ENCODE results near the gene PSD2.

Gene PSD2

DNA sequence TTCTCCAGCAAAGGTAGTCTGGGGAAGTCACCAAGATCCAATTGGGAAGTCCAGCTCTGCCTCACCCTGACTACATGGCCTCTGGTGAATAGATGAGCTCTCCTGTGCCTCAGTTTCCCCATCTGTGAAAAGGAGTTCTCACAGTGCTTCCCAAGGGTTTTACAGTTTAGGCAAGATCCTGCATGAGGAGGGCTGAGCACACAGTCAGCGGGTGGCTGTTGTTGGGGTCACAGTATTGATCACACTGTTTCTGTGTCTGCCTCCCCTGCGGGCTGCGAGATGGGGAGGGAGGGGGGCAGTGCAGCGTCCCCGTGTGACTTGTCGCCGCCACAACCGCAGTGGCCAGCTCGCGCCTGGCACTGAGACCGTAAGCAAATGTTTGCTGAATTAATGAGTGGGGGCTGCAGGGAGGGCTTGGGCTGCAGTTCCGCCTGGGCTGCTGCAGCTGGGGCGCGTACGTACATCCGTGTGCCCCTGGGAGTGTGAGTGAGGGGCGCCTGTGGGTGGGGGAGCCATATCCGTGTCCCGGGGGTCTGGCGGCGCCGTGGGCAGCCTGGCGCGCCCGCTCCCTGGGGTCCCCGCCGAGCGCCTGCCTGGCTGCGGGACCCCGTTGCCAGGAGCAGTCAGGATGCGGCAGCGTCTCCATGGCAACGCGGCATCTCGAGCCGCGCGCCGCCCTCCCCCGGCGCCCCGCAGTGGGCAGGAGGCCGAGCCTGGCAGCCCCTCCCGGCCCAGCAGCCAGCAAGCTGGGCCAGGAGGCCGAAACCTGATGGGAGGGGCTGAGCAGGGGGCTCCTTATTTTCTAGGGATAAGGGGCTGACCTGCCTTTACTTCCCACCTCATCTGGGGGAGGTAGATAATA lies 31.4 kb upstream of the PSD2 start:
- DNase-seq: peak; percentile 17

DNA sequence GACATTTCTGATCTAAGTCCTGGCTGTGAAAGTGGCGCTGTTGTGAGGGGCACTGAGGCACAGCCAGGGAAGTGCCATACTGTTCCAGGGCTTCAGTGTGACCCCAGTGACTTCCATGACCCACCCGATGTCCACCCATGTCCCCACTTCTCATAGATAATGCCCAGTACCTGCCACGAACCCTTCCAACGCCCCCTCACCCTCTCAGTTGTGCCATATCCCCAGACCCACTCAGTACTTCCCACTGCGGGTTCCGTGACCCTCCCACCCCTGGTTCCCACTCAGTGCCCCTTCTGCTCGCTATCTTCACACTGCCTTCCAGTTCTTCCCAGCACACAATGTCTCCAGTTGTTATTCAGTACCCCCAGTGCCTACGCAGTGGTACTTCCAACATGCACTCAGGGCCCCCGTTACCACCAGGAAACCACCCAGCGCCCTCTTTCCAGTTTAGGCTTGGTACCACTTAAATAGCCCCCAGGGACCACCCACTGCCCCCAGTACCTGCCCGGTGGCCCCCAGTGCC lies 30.7 kb upstream of the PSD2 start:
- DNase-seq: no peak

DNA sequence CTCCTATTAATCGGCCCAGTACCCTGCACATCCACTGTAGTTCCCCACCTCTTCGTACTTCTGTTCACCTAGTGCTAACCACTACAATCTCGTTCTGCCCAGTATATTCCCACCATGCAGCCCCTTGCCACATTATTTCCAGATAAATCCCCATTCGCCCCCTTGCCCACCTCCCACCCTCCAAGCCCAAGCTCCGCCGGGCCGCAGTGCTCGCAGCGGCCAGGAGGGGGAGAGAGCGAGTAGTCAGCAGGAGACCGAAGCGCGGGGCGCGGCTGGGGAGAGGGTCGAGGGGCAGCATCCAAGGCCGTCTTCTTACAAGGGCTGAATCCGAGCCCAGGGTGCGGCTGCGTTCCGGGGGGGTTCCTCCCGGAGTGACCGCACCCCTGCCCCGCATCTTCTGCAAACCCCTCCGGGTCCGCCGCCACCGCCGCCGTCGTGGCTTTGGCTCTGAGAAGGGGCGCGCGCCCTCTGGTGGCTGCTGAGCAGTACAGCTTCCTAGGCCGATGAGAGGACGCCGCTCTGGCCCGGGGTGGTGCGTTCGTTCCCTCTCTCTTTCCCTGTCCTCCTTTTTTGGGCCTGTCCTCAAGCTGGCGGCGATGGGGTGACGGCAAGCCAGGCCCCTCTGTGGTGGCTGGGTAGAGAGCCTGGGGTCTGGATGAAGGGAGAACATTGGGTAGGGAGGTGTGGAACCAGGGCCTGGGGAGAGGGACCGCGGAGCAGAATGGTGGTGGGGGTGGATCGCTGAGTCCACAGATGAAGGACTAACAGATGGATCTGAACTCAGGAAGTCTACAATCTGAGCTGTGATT lies 30.0 kb upstream of the PSD2 start:
- DNase-seq: peak; percentile 79

DNA sequence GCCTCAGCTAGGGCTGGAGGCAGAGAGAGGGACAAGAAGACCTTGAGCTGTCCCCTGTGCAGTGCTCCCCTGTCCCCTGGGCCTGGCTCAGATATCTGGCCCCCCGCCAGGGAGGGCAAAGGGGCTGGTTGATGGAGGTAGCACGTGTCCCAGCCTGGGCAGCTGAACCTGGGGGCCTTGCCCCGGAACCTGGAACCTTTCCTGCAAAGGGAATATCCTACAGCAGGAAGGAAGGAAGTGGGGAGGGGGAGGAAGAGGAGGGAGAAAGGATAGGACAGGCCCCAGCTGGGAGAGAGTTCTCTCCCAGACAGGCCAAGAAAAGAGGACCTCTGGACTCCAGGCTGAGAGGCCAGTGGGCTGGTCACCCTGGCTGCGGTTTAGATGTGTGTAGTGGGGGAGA lies 27.6 kb upstream of the PSD2 start:
- DNase-seq: no peak

DNA sequence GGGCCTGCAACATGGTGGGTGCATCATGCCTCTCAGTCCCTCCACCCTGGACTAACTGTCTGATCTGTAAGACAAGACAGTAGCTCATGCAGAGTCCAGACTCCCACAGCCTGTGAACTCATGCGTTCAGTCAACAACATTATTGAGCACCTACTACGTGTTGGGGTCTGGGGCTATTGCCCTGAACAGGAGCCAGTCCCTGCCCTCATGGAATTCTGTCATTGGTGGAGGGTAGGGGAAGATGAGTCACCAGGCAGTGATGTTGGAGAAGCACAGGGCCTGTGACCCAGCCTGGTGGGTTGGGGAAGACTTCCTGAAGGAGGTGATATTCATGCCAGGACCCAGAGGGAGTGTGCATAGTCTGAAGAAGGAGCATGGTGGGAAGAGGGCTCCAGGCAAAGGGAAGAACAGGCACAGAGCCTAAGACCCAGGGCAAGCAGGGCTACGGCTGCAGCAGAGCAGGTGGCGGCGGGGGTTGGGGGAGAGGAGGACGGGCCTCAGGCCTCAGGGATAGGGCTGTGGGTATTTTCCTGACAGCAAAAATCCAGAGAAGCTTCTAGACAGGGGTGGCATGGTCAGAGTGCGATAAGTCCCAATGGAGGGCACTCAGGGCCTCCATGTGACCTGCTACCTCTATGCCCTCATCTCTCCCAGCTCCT lies 26.7 kb upstream of the PSD2 start:
- no peak for DNase-seq

DNA sequence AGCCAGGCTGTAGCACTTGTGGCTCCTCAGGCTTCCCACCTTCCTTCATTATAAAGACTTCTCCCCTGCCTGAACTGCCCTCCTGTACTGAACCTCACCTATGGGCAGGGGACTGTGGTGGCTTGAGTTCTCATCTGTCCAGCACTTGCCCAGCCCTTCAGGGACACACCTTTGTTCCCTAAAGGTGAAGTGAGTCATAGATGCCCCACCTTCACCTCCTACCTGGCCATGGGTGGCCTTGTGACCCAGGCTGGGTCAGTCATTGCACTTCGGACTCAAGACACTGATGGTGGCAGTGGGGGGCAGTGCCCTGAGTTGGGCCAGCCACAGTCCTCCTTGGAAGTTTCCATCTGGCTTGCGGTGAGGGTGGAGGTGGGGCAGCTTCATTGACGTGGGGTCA lies 26.1 kb upstream of the PSD2 start:
- no peak for DNase-seq

DNA sequence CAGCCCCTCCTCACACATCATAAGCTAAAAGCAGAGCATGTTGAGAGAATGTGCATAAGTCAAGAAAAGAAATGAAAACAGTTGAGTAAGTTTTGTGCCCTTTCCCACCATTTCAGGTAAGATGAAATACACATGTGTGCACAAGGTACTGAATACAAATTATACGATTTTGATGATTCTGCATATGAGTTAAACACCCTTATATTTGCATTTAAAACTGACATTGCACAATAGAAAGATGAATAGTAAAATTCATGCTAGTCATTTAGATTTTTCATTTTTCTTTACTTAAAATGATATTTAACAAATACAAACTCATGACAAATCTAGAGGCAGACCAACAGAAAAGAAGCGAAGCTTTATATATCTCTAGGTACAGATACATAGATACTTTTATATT lies 24.9 kb upstream of the PSD2 start:
- DNase-seq: no peak

DNA sequence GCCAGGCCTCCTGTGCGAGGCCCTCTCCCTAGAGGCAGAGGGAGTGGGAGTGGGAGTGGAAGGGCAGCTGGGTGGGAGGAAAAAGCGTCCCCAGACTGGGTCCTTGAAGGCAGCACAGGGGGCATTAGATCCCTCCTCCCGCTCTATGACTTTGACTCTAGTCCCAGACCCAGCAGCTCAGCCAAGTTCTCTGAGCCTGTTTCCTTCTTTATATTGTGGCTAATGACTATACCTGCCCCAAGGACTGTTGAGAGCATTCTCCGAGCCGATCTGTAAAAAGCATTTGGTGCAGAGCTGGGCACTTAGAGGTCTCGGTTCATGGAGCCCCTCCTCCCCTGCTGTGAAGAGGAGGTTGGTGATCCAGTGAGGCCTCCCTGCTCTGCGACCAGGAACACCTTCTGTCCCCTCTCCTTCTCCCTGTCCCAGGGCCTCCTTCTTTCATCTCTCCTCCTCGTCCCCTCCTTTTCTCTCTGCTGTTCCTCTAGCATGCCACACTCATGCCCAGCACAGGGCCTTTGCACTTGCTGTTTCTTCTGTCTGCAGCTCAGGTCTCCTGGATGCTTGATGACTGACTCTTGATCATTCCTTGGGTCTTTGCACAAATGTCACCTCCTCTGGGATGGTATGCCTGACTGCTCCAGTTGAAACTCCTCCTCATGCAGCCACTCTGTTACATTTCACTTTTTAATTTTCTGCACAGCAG lies 23.4 kb upstream of the PSD2 start:
- no peak for DNase-seq

DNA sequence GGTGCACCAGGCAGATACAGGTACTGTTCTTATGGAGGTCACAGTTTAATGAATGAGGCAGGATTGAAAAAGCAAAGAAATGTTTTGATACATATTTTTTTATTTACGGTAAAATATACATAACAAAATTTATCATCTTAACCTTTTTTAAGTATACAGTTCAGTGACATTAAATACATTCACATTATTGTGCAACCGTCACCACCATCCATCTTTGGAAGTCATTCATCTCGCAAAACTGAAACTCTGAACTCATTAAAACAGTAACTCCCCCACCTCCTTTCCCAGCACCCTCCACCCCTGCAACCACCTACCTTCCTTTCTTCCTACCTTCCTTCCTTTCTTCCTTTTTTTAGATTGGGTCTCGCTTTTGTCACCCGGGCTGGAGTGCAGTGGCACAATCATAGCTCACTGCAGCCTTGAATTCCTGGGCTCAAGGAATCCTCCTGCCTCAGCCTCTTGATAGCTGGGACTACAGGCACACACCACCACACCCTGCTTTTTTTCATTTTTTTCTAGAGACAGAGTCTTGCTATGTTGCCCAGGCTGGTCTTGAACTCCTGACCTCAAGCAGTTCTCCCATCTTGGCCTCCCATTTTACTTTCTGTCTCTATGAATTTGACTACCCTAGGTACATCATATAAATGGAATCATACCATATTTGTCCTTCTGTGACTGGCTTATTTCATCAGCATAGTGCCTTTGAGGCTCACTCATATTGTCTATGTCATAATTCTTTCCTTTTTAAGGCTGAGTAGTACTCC lies 22.5 kb upstream of the PSD2 start:
- no peak for DNase-seq

DNA sequence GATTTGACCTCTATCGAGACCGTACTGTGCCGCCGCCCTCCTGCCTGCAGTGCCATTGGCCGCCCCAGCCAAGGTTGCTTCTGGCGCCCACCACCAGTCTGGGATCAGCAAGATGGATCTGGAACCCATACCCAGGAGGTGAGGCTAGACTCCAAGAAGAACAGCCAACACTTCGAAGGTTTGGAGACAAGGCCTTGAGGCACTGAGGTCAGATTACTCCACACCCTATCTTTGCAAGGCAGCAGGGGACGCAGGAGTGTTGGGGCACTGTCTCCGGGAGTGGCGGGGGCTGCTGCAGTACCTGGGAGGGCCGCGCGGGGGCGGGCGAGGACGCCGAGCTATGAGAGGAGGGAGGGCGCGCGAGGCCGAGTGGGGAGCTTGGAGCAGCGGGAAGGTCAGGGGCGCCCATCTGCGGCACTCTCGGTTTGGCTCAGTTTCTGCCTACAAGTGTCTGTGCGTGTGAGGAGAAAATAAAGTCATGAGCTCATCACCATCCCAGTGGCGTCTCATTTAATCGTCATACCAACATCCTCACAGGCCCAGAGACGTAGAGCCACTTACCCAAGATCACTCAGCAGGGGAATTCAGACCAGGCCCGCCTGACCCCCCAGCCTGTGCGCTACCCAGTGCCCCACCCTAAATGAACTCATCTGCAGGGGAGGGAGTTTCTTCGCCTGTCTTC lies 20.5 kb upstream of the PSD2 start:
- DNase-seq: peak; percentile 60

DNA sequence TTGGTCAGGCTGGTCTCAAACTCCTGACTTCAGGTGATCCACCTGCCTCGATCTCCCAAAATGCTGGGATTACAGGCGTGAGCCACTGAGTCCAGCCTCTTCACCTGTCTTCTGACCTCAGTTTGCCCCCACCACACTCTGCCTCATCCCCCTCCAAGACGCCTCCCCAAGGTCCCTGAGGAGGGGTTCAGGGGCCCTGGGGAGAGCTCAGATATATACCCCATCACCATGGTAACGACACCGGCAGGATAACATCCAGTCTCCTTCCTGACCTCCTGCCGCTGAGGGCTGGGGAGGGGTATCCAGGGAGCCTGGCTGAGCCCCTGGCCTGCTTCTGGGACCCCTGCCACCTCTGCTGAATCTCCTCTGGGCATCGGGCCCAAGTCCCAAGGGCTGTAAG lies 19.7 kb upstream of the PSD2 start:
- DNase-seq: no peak

DNA sequence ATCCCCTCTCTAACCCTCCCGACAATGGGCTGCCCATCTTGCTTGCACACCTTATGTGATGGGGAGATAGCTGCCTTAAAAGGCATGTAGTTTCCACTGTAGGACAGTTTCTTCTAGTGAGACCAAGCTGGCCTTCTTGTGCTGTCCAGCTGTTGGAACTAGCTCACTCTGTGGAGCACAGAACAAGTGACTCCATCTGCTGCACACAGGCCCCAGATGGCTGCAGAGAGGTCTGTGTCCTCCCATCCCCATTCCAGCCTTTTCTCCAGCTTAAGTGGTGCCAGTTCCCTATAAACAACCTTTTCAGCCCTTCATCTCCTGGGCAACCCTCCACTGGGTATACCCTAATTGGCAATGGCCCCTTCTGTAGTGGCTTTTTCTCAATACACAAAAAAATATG lies 18.7 kb upstream of the PSD2 start:
- DNase-seq: no peak

DNA sequence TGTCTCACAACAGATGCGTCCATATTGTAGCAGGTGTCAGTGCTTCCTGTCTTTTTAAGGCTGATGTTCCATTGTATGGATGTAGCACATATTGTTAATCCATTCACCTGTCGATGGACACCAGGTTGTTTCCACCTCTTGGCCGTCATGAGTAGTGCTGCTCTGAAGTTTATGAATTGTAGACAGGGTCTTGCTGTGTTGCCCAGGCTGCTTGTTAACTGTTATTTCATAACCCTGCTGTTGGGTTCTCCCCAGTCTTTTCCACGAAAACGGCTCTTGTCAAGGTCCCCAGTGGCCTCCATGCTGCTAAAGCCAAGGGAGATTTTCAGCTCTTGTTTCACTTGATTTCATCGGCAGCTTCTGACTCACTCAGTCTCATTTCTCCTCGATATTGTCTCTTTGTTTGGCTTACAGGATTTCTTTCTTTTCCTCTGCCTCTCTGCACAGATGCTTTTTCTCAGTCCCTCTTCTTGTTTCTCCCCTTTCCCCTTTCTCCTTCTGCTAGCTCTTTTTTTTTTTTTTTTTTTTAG lies 12.1 kb upstream of the PSD2 start:
- DNase-seq: no peak

DNA sequence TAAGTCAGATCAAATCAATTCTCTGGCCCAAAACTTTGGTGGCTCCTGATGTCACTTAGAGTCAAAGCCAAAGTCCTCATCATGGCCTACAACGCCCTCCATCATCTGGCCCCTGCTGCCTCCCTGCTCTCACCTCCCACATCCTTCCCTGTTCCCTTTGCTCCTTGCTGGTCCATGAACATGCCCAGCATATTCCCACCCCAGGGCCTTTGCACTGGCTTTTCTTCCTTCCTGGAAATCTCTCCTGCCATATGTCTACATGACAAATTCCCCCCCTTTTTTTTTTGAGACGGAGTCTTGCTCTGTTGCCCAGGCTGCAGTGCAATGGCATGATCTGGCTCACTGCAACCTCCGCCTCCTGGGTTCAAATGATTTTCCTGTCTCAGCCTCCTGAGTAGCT lies 11.1 kb upstream of the PSD2 start:
- no peak for DNase-seq

DNA sequence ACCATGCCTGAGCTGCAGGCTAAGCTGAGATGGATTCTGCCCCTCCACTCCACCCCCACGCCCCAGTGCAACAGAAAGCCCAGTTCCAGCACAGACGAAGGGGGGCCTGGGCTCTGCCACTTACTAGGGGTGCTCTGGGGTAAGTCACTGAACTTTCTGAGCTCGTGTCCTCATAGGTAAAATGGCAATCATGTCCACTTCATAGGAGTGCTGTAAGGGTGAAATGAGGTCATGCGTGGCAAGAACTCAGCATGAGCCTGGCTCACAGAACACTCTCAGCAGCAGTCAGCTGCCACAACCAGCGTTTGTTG lies 8.4 kb upstream of the PSD2 start:
- DNase-seq: no peak

DNA sequence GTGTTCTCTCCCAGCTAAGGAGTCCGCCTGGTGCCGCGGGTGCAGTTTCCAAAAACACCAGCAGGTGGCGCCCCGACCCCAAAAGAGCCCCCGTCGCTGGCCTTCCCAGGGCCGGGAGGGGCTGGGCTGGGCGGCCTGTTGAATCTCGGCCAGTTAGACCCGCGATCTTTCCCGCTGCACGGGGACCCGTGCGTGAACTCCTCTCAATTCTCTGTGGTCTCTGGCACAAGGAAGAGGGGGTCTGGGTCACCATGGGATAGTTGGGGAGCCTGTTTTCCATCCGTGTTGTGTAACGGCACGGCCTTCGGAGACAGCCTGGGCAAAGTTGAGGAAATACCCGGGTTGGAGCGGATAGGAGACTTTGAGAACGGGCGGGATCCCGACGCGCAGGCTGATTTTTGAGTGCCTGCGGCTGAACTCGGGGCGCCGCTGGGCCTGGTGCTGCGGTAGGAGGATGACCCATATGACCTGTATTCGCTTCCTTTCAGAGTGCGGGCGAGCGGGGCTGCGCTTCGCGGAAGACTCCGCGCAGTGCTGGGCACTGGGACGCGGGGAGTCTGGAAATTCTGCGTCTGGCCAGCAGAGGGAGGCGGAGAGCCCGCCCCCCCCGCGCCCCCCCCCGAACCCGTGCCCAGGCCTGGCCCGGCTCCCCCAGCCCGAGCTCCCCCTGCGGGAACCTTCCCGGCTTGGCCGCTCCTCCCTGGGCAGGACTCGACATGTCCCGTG lies 7.9 kb upstream of the PSD2 start:
- DNase-seq: peak; percentile 70

DNA sequence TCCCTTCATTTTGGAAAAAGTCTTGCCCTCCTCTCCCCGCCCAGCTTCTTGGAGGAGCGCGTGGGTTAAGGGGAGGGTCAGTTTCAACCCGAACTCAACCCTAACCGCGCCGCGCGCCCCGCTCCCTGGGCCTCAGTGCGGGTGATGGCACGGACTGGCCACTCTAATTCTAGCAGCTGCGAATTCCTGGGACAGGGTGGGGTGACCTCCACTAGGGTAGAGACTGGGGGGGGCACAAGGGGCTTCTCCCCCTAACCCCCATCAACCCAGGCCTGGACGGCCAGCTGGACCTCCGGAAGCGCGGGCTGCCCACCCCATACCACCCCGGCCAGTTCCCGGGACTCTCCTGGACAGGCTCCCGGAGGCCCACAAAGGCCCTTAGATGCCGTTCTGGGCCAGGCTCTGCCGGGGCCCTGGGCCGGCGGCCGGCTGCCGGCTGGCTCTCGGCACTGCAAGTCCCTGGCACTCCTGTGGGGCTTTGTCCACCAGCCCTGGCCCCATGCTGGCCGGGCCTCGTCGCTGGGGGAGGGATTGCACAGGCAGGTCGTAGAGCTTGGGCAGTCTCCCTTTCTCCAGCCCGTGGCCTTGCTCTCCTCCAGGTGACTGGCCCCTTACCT lies 7.2 kb upstream of the PSD2 start:
- no peak for DNase-seq

DNA sequence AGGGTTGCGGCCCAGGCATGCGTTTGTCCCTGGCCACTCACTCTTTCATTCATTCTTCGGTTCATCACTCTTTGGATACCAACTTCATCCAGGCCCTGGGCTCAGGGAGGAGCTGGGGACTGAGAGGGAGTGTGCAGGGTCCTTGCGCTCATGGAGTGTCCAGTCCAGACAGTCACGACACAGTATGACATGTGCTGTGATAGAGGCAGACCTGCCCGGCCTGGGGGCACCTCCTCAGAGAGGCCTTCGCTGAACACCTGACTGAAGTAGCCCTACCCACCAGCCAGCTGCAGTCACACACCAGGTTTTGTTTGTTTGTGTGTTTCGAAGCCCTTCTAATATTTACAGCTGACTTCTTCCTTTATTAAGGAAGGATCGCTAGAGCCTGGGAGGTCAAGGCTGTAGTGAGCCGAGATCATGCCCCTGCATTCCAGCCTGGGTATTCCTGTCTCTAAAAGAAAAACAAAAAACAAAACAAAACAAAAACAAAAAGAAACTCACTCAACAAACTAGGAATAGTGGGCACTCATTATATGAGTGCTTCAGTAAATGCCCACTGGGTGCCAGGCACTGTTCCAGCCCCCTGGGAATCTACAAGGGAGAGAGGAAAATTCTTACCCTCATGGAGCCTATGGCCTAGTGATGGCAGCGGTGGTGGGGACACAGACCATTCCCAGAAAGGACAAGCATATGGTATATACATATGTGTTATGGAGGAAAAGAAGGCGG lies 6.3 kb upstream of the PSD2 start:
- no peak for DNase-seq

DNA sequence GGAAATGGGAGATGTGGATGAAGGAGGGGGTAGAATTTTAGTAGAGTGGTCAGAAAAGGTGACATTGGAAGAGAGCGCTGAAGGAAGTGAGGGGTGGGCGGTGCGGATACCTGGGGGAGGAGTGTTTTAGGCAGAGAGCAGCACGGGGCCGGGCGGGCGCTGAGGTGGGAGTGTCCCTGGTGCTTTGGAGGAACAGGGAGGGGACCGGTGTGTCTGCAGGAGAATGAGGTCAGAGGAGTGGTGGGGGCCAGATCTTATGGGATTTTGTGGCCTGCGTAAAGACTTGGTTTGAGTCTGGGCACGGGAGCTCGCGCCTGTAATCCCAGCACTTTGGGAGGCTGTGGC lies 5.8 kb upstream of the PSD2 start:
- DNase-seq: no peak

DNA sequence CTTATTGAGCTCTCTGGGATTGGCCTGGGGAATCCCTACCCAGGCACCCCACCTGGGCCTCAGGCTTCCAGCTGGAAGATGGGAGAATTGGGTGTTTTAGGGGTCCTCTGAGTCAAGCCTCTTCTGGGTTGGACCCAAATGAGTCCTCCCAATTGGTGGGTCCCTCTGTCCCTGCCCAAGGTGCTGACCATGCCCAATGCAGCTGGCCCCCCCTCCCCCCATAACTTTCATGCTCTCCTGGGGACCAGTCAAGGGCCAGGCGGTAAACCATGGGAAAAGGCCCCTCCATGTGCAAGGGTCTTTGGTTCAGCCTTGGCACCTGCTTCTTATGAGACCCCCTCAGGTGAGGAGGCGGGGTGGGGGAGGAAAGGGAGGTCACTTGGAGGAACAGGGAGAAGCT lies 3.4 kb upstream of the PSD2 start:
- no peak for DNase-seq
